Loucy (cell line): Measurements from ENCODE around the gene AHR.

ENCODE experiments used
- H2AFZ ChIP-seq: fragments of 200-600 bp; sonication (generic); 2 replicates; pipeline ENCODE4 v1.6.0; 2016; ENCODE audit warnings: antibody characterized with exemption, mild to moderate bottlenecking, low read length, moderate library complexity
- H3F3A ChIP-seq: fragments of 200-600 bp; 2 replicates; pipeline ENCODE4 v1.6.0; 2016; ENCODE audit warnings: antibody characterized with exemption, low read depth, mild to moderate bottlenecking
- H3K27me3 ChIP-seq: fragments of 200-600 bp; sonication (generic); 2 replicates; pipeline ENCODE4 v1.6.1; 2014; ENCODE audit warnings: low read length, mild to moderate bottlenecking; ENCODE audit not compliant: insufficient read depth, poor library complexity, severe bottlenecking
- H3K36me3 ChIP-seq: fragments of 200-600 bp; sonication (generic); 2 replicates; pipeline ENCODE4 v1.6.1; 2016; ENCODE audit warnings: low read length; ENCODE audit not compliant: insufficient read depth
- H3K4me1 ChIP-seq: fragments of 200-600 bp; sonication (generic); 2 replicates; pipeline ENCODE4 v1.5.1; 2014; ENCODE audit warnings: low read length, mild to moderate bottlenecking; ENCODE audit not compliant: insufficient read depth, poor library complexity, severe bottlenecking
- H3K4me2 ChIP-seq: fragments of 200-600 bp; sonication (generic); 2 replicates; pipeline ENCODE4 v1.6.0; 2014; ENCODE audit warnings: antibody characterized with exemption, low read length, low read depth, mild to moderate bottlenecking; ENCODE audit not compliant: poor library complexity, severe bottlenecking
- H3K4me3 ChIP-seq: fragments of 200-600 bp; sonication (generic); 2 replicates; pipeline ENCODE4 v1.5.1; 2014; ENCODE audit warnings: low read length, mild to moderate bottlenecking, mixed read lengths; ENCODE audit not compliant: poor library complexity, severe bottlenecking
- H3K79me2 ChIP-seq: fragments of 200-600 bp; sonication (generic); 2 replicates; pipeline ENCODE4 v1.6.1; 2014; ENCODE audit warnings: low read length; ENCODE audit not compliant: insufficient read depth
- H3K9ac ChIP-seq: fragments of 200-600 bp; sonication (generic); 2 replicates; pipeline ENCODE4 v1.6.0; 2014; ENCODE audit warnings: mild to moderate bottlenecking, low read depth, low read length, moderate library complexity; ENCODE audit not compliant: poor library complexity, severe bottlenecking
- H3K9me2 ChIP-seq: fragments of 200-600 bp; sonication (generic); replicated peaks from 2 replicates; pipeline ENCODE4 v1.6.1; 2016; ENCODE audit warnings: low read depth, low read length, mixed read lengths
- H3K9me3 ChIP-seq: fragments of 200-600 bp; sonication (generic); 2 replicates; pipeline ENCODE4 v1.6.1; 2014; ENCODE audit warnings: mild to moderate bottlenecking, antibody characterized with exemption, low read length, low read depth; ENCODE audit not compliant: insufficient read depth
- H4K20me1 ChIP-seq: fragments of 200-600 bp; sonication (generic); 2 replicates; pipeline ENCODE4 v1.6.0; 2014; ENCODE audit warnings: antibody characterized with exemption, low read length, mild to moderate bottlenecking; ENCODE audit not compliant: insufficient read depth, poor library complexity, severe bottlenecking
- CTCF ChIP-seq: fragments of 200-600 bp; sonication (generic); conservative IDR thresholded peaks from 2 replicates; pipeline ENCODE4 v1.5.1; 2014; ENCODE audit warnings: mild to moderate bottlenecking, antibody characterized with exemption, low read length
- EZH2phosphoT487 ChIP-seq: fragments of 200-600 bp; IDR thresholded peaks from 2 replicates; pipeline ENCODE4 v1.6.1; 2018; ENCODE audit warnings: antibody characterized with exemption, mild to moderate bottlenecking, moderate library complexity, borderline replicate concordance

The AHR gene

GRCh38 chr7:17369691-17370426 lies 71.4 kb downstream of the AHR start:
- Histone ChIP-seq H3K9me2 (no peaks in the 10 kb centered on the region), H3K9ac (no peak overlapping the region), H3F3A (no peaks in the 10 kb centered on the region), H3K4me2 (no peak overlapping the region), H4K20me1 (no peaks in the 10 kb centered on the region), H2AFZ (no peak overlapping the region), H3K36me3 (no peaks in the 10 kb centered on the region), H3K79me2 (no peaks in the 10 kb centered on the region), H3K9me3 (no peaks in the 10 kb centered on the region), H3K4me1 (peaks cover 18% of the 10 kb centered on the region), H3K27me3 (no peaks in the 10 kb centered on the region), H3K4me3 (no peak overlapping the region)
- no peak for TF ChIP-seq EZH2phosphoT487
- TF ChIP-seq CTCF, result no peak

GRCh38 chr7:17370901-17371585 lies 72.6 kb downstream of the AHR start:
- Histone ChIP-seq H3K36me3 (no peaks in the 10 kb centered on the region), H3K4me1 (peaks cover 6% of the 10 kb centered on the region), H3K9me3 (no peaks in the 10 kb centered on the region), H3K27me3 (no peaks in the 10 kb centered on the region), H3F3A (no peaks in the 10 kb centered on the region), H3K9ac (no peak overlapping the region), H3K4me2 (no peak overlapping the region), H4K20me1 (no peaks in the 10 kb centered on the region), H3K4me3 (no peak overlapping the region), H3K79me2 (no peaks in the 10 kb centered on the region), H3K9me2 (no peaks in the 10 kb centered on the region), H2AFZ (no peak overlapping the region)
- TF ChIP-seq EZH2phosphoT487, result no peak
- TF ChIP-seq CTCF, result no peak

- H3K4me2 ChIP-seq, result no peak overlapping the region
- H4K20me1 ChIP-seq, result no peaks in the 10 kb centered on the region
- H2AFZ ChIP-seq, result no peak overlapping the region
- no peaks in the 10 kb centered on the region for H3F3A ChIP-seq
- H3K4me1 ChIP-seq, result no peaks in the 10 kb centered on the region
- H3K4me3 ChIP-seq, result no peak overlapping the region
- no peak overlapping the region for H3K9ac ChIP-seq
- no peaks in the 10 kb centered on the region for H3K79me2 ChIP-seq
- no peaks in the 10 kb centered on the region for H3K9me3 ChIP-seq
- H3K9me2 ChIP-seq, result no peaks in the 10 kb centered on the region
- TF ChIP-seq CTCF, result no peak
- TF ChIP-seq EZH2phosphoT487, result no peak
- H3K27me3 ChIP-seq, result no peaks in the 10 kb centered on the region
- no peaks in the 10 kb centered on the region for H3K36me3 ChIP-seq
Measured at GRCh38 chr7:17371671-17372524, 73.4 kb downstream of the AHR start.
